ENCODE measurements around the gene LTBP3. TPM values are rescaled to one million over a fixed set of nuclear protein-coding genes. Genes with fewer than 3 reads are reported as not detected.

The LTBP3 gene
- total RNA-seq, 1 experiment from 2014 or later, result 166 TPM

DNA sequence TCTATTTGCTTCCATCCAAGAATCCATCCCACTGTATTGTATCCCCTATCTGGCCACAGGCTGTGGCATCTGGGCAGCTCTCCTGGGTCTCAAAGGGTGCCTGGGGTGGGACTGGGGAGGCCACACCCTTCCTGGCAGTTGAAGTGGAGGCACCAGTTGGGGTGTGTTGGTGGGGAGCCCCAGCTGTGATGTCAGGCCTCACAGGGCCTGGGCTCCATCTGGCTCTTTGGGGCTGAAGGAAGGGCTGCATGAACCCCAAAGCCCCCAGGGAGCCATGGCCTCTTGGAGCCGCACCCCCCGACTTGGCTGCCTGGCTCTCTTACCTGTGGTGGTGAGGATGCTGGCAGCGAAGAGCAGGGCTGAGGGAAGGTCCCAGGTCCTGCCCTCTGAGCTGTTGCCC, 37.0 kb upstream of the LTBP3 start:
- CTCF ChIA-PET, result interaction anchor here (0.6 to 1.6 kb wide), 3 partner anchors 18 to 473 kb away, joined by 4 to 5 read pairs (median 4); no protein-coding TSS in a partner anchor

DNA sequence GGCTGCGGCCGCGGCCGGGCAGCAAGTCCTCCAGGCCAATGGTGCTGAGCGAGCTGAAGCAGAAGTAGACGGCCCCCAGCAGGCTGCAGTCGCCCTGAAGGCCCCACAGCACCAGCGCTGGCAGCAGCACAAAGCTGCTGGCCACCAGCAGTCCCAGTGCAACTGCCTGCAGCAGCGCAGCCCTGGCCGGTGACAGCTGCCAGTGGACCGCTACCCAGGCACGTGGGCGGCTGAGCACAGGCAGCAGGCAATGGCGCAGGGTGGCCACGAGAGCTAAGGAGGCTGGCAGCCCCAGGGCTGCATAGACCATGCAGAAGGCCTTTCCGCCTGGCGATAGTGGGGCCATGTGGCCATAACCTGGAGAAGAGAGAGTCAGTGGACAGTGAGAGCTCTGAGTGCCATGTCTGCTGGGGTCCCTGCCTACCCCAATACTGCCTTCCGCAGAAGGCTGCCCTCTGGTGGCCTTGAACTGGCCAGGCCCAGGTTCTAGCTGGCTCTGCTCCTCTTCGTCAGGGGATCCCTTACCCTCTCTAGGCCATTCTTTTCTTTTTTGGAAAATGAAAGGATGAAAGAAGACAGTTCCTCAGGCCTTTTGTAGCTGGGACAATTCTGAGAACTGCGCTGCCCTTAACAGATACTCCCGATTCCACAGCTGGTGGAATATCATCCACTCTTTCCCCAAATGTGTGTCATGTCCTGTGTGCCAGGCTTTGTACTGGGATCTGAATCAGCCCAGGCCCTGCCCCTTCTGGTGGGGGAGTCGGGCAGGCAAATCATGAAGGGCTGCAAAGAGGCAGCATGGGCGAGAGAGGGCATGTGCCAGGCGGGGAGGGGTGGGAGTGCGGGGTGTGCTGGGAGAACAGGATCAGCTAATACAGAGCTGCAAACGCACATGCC, 35.6 kb upstream of the LTBP3 start:
- H3K4me1 Mint-ChIP-seq (ENCODE audit: low read depth, unreplicated experiment), result peaks cover 3% of the 10 kb centered on the region
- no peaks in the 10 kb centered on the region for H3K27me3 Mint-ChIP-seq (ENCODE audit: unreplicated experiment)
- H3K4me3 Mint-ChIP-seq (ENCODE audit: low read depth, unreplicated experiment), result no peak overlapping the region
- intact Hi-C loops (cut with micrococcal nuclease; ENCODE audit: unreplicated experiment), result no loop called here
- CTCF ChIA-PET, result interaction anchor here (0.6 to 1.7 kb wide), 10 partner anchors 16 to 103 kb away, joined by 3 to 4 read pairs (median 3); partner anchors contain the start of genes EHBP1L1, FAM89B, PCNX3 and SIPA1
- peak; percentile 76 for TF ChIP-seq CTCF (IDR thresholded peaks at IDR 0.05; ENCODE audit: unreplicated experiment)
- no peak overlapping the region for H3K27ac Mint-ChIP-seq (ENCODE audit: unreplicated experiment)
- peak; percentile 48 for DNase-seq
- no TSS peak for BruUV-seq (replicated peaks)
- H3K36me3 Mint-ChIP-seq (ENCODE audit: insufficient read depth, unreplicated experiment), result peaks cover 73% of the 10 kb centered on the region
- no peaks in the 10 kb centered on the region for H3K9me3 Mint-ChIP-seq (ENCODE audit: low read depth, unreplicated experiment)

More for the DNA sequence above, 37.0 kb upstream of the LTBP3 start:
- Mint-ChIP-seq H3K36me3 (ENCODE audit: insufficient read depth, unreplicated experiment) (peaks cover 72% of the 10 kb centered on the region), H3K27me3 (ENCODE audit: unreplicated experiment) (no peaks in the 10 kb centered on the region), H3K9me3 (ENCODE audit: low read depth, unreplicated experiment) (no peaks in the 10 kb centered on the region), H3K4me1 (ENCODE audit: low read depth, unreplicated experiment) (no peaks in the 10 kb centered on the region), H3K27ac (ENCODE audit: unreplicated experiment) (no peak overlapping the region), H3K4me3 (ENCODE audit: low read depth, unreplicated experiment) (no peak overlapping the region)
- TF ChIP-seq CTCF (IDR thresholded peaks at IDR 0.05; ENCODE audit: unreplicated experiment), result no peak
- no TSS peak for BruUV-seq (replicated peaks)
- DNase-seq, result no peak
- intact Hi-C loops (cut with micrococcal nuclease; ENCODE audit: unreplicated experiment), result no loop called here

DNA sequence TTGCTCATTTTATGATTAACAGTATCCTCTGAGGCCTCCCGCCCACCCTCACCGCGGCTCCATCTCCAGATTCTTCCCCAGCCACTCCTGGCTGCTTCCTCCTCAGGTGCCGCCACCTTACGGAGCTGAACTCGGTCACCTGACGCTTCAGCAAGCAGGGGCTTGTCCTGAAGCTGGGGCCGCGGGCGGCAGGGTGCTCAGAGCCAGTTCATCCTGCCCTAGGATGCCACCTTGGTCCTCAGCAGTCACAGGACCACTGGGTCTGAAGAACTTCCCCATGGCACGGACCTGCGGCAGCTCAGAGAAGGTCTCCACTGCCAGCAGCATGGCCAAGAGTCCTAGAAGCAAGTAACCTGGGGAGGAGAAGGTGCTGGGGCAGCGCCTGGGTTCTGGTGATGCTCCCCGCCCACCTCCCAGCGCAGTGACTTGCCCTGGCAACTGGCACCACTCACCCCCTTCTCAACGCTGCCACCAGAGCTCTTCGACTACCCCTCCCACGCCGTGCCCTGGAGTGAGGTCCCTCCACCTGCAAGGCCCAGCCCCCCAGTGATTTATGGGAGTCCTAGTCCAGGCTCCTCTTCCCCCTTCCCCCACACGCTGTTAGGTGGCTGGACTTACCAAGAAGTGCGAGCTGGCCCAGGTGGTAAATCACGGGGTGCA, 34.8 kb upstream of the LTBP3 start:
- H3K4me1 Mint-ChIP-seq (ENCODE audit: low read depth, unreplicated experiment), result peaks cover 10% of the 10 kb centered on the region
- no peak overlapping the region for H3K4me3 Mint-ChIP-seq (ENCODE audit: low read depth, unreplicated experiment)
- H3K27me3 Mint-ChIP-seq (ENCODE audit: unreplicated experiment), result no peaks in the 10 kb centered on the region
- BruUV-seq (replicated peaks), result no TSS peak
- H3K27ac Mint-ChIP-seq (ENCODE audit: unreplicated experiment), result no peak overlapping the region
- H3K9me3 Mint-ChIP-seq (ENCODE audit: low read depth, unreplicated experiment), result no peaks in the 10 kb centered on the region
- peaks cover 74% of the 10 kb centered on the region for H3K36me3 Mint-ChIP-seq (ENCODE audit: insufficient read depth, unreplicated experiment)
- intact Hi-C loops (cut with micrococcal nuclease; ENCODE audit: unreplicated experiment), result no loop called here
- DNase-seq, result no peak
- no peak for TF ChIP-seq CTCF (IDR thresholded peaks at IDR 0.05; ENCODE audit: unreplicated experiment)
- CTCF ChIA-PET, result interaction anchor here (0.9 to 1.7 kb wide), 6 partner anchors 15 to 52 kb away, joined by 3 to 4 read pairs (median 3); partner anchors contain the start of genes EHBP1L1, FAM89B and PCNX3

DNA sequence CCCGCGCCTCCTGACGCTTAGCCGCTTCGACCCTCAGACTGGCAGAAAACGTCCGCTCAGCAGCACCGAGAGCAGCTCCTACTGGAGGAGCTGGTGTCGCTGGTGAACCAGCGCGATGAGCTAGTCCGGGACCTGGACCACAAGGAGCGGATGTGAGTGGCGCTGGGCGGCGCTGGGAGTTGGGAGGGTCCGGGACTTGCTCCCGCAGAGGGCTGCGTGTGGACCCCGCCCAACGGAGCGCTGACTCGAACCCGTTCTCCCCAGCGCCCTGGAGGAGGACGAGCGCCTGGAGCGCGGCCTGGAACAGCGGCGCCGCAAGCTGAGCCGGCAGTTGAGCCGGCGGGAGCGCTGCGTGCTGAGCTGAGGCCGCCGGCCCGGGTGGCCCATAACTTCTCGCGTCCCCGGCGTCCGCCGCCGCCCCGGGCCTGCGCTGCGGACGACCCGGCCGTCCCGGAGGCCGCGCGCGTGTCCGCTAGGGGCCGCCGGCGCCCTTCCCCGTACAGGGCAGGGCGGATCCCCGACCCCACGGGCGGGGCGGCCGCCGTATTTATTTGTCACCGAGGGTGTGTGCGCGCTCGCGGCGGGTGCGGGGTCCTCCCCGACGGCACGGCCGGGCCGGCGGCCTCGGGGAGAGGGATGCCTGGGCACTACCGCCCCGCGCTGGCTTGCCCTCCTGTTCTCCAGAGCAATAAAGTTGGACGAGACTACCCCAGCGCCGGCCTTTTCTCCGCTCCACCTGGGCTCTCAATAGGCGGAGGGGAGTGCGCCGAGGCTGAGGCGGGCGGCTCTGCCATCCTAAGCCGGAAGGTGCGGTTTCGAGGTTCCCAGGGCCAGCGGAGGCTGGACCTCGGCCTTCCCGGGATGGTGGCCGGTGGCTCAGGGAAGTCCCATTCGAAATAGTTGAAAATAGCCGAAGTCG, 34.0 kb upstream of the LTBP3 start:
- Mint-ChIP-seq H3K36me3 (ENCODE audit: insufficient read depth, unreplicated experiment) (peaks cover 66% of the 10 kb centered on the region), H3K9me3 (ENCODE audit: low read depth, unreplicated experiment) (no peaks in the 10 kb centered on the region), H3K4me1 (ENCODE audit: low read depth, unreplicated experiment) (peaks cover 16% of the 10 kb centered on the region), H3K4me3 (ENCODE audit: low read depth, unreplicated experiment) (no peak overlapping the region), H3K27me3 (ENCODE audit: unreplicated experiment) (no peaks in the 10 kb centered on the region), H3K27ac (ENCODE audit: unreplicated experiment) (no peak overlapping the region)
- TF ChIP-seq CTCF (IDR thresholded peaks at IDR 0.05; ENCODE audit: unreplicated experiment), result no peak
- intact Hi-C loops (cut with micrococcal nuclease; ENCODE audit: unreplicated experiment), result no loop called here
- no TSS peak for BruUV-seq (replicated peaks)
- CTCF ChIA-PET, result no interaction called here
- DNase-seq, result no peak
